HG03469 (cell line): ENCODE data around the gene LRP1B.

ENCODE experiments used
- ATAC-seq: cut with Tn5 transposase; IDR thresholded peaks from one replicate; pipeline ENCODE4 v1.9.1; 2021; ENCODE audit warnings: mild to moderate bottlenecking, moderate library complexity, moderate number of reproducible peaks; ENCODE audit not compliant: unreplicated experiment

LRP1B gene

DNA sequence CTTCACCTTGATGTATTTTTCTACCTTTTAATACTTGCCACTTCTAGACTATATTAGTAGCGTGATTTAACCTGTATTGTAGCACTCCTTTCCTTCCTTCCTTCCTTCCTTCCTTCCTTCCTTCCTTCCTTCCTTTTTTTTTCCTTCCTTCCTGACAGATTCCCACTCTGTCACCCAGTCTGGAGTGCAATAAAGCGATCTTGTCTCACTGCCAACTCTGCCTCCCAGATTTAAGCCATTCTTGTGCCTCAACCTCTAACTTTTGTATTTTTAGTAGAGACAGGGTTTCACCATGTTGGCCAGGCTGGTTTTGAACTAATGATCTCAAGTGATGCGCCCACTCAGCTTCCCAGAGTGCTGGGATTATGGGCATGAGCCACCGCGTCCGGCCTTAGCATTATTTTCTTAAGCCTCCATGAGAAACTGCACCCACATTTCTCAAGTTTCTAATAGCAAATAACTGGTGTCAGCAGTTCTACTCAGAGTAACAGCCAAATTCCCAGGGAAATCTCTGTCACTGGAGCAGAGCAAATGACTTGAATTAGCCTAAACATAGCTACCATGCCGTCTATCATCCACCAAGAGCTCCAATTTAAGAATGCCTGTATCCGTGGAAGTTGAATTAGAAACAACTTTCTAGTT lies 529.2 kb downstream of the LRP1B start:
- ATAC-seq: no peak

DNA sequence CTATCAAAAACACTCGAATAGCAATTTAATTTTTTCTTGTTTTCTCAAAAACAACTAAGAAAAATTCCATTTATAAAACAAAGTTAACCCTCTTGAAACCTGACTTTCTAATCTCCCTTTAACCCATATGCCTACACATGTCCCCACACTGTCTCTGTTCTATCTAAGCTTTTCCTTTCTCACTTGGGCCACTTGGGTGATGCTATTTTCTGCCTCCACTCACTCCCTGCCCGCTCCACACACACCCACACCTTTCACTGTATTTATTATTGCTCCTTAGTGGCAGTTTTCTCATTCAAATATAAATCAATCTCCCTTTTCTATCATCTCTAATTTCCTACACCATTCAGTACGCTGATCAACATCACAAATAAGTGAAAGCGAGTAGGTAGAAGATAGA lies 531.1 kb downstream of the LRP1B start:
- no peak for ATAC-seq

DNA sequence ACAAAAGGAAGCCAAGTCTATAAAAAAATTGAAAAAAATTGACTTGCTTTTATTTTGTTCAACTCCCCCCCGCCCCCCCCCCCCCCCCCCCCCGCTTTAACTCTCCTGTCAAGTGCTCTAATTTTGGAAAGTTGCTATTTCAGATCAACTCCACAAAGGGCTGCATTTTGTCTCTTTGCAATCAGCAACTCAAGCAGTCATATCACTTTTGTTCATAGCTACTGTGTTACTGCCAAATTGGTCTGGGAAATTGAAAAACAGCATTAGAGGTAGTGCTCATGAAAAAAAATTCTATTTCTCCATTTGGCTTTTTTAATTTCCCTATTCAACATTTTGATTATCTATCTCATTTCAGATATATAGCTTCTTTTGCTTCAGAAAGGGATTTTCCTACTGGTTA lies 531.8 kb downstream of the LRP1B start:
- no peak for ATAC-seq

DNA sequence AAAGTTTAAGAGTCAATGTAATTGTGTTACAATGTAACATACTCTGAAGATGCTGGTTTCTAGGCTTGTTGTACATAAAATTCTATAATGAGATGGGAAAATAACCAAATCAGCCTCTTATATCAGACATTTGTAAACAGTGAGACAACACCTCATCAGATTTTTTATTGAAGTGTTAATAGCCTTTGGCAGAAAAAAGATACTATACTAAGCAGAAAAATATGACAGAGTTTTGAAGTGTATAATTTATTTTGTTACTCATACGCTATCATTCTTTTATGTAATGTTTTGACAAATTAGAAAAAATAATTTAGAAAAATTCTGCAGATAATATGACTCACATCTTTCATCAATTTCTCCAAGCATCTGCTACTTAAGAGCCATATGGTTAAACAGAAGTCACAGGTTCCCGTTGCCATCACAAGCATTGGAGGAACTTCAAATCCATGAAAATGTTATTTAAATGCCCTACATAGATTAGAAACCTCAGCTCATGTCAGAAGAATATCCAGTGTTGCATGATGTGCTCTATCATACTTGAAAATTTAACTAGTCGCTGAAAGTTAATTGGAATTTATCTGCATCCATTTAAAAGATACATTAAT lies 535.4 kb downstream of the LRP1B start:
- ATAC-seq: no peak

DNA sequence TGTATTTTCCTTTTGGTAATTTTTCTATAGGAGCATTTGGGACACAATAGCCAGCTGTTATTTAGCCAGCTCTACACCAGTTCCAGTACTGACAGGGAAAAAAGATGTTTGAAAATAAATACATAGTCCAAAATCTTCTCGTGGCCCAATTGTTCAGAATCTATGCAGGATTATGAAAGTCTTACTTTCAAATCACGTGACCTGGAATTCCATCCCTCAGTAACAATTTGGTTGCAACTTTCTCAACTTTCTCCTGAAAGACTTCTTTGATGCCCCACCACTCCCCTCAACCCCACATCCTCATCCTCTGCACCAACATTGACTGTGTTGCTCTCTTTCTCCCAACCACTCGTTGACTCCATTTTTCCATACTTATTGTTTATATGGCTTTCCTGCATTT lies 539.0 kb downstream of the LRP1B start:
- ATAC-seq: no peak

DNA sequence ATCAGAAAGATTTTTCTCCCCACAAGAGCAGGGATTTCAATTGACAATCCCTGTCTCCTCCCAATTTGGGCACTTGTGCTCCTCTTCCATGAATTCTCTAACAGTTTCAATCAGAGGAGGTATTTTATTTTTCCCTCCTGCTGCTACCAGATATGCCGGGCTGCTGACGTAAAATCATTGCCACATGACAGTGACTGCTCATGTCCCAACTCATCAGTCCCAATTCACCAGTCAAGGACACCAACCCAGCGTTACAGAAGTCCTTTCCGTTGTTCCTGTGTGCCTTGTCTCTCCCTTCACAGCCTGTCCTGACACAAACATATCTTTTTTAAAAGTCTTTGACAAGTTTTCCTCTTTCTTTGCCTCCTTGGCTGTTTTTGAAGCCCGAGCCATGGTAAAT lies 540.2 kb downstream of the LRP1B start:
- ATAC-seq: no peak

DNA sequence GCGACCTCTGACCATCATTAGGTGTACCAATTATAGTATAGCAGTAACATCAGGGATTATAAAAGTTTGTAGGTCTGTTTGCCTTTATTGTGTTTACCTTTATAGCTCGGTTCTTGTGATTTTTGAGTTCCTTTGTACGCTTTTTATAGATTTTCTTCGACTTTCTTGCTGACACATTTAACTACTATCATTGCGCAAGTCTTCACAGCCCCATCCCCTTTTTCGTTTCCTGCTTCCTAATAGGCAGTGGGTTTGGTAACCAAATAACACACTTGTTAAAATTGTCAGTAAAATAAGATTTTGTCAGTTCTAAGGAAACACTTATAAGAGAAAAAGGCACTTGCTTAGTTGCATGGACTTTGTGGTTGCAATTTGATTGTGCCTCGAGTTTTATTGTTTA lies 541.5 kb downstream of the LRP1B start:
- ATAC-seq: no peak

DNA sequence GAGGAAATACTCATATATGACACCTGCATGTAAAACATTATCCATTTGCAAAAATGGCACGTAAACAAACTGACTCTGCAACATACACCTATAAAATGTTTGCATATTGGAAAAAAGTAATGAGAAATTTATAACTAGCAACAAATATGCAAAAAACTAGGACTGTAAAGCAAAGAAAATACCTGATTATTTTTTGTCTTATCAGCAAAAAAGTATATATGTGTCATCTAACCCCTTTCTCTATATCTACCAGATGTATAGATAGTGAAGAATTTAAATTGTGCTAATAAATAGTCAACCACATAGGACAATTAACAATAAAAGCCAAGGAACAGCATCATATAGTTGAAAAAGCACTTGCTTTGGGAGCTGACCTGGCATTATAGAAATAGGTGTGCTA lies 543.8 kb downstream of the LRP1B start:
- ATAC-seq: no peak

DNA sequence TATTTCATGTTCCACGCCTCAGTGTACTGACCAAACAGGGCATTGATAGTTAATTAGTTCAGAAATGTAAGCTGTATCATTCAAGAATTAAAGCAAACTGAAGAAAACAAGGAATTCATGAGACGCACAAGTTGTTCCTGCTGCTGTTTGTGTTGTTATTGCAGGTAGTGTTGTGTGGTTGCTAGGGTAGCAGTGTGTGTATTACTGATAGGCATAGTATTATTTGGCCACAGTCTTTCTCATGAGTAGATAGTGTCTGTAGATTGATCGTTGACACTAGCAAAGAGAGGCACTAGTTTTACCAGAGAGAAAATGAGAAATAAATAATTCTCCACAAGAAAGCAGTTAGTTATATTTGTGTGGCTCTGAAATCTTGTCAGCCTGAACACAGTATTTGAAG lies 548.6 kb downstream of the LRP1B start:
- ATAC-seq: no peak

DNA sequence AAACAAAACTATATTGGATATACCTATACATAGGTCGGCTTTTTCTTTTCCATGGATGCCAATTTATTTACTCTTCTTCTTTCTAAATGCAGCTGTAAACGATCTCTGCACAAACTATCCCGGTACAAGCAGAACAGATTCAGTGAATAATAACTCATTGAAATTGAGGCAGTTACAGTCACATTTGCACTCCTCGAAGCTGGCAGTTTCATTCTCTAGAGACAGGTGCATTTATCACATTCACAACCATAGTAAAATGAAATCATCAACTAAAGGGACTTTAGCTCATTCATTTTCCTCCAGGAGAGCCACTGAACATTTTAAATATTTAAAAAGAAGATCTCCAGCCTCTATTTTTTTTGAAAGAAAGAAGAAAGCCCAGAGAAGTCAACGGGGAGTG lies 551.7 kb downstream of the LRP1B start:
- ATAC-seq: no peak

DNA sequence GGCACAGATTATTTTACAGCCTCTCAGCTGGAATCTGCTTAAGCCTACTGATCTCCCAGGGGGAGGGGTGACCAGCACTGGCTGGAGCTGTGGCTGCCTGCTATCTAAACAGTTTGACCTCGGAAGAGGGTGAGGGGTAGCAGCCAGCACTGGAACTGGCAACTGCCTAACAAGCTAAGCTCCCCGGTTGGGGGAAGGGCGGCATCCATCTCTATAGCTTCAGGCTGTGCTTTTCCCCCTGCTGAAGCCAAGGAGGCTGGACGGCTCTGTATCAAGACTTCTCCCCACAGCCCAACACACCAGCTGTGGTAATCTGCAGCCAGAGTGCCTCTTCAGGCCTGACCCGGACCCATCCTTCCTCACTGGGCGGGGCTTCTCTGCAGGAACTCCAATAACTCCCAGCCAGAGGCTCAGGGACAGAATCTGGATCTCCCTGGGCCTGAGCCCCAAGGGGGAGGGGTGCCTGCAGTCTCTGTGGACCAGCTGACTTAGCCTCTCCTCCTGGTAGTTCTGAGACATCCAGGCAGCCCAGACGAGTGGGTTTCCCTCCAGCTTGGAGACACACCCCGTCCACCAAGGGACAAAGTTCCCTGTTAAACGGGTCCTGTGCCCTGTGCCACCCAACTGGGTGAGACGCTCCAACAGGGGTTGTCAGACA lies 560.2 kb downstream of the LRP1B start:
- no peak for ATAC-seq

DNA sequence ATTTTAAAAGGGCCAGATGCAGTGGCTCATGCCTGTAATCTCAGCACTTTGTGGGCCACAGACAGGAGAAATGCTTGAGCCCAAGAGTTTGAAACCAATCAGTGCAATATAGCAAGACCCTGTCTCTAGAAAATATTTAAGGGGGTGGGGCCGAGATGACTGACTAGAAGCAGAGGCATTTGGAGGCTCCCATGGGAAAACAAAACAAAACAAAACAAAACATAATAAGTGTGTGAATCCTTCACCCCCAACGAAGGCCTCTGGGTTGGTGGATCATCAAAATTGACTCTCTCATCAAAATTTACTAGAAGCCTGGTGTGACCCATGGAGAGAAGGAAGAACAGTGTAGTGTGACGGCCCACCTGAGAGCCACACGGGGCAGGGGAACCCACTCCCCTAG lies 560.9 kb downstream of the LRP1B start:
- ATAC-seq: no peak

DNA sequence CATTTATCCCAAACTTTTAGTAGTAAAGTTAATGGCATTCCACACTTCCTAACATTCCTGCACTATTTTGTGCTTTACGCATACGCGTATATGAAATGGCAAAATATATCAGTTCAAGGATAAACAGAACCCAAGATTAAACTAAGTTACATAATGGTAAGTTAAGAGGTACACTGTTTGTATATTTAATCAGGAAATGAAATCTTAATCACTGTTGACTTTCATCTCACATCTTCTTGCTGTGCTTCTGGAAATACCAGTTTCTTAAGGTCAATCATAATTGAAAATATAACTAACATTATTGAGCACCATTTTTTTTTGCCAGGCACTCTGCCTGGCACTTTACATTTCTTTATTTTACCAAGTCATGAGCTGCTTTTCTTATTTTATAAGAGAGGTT lies 565.2 kb downstream of the LRP1B start:
- no peak for ATAC-seq

DNA sequence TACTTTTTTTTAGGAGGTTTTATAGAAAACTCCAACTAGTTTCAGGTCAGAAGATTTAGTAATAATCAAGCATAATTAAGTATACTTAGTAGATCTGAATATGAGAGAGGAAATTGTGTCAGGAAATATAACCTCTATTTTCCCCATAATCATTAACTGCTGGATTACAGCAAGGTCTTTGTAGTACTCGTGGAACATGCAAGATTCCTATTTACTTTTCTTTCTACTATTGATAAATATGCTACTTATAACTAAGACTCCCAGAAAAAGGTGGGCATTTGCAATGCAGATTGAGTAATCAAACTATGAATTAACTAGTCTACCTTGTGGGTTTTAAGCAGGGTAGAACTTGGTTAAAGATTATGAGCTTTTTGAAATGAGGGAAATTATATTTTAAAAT lies 570.1 kb downstream of the LRP1B start:
- no peak for ATAC-seq

DNA sequence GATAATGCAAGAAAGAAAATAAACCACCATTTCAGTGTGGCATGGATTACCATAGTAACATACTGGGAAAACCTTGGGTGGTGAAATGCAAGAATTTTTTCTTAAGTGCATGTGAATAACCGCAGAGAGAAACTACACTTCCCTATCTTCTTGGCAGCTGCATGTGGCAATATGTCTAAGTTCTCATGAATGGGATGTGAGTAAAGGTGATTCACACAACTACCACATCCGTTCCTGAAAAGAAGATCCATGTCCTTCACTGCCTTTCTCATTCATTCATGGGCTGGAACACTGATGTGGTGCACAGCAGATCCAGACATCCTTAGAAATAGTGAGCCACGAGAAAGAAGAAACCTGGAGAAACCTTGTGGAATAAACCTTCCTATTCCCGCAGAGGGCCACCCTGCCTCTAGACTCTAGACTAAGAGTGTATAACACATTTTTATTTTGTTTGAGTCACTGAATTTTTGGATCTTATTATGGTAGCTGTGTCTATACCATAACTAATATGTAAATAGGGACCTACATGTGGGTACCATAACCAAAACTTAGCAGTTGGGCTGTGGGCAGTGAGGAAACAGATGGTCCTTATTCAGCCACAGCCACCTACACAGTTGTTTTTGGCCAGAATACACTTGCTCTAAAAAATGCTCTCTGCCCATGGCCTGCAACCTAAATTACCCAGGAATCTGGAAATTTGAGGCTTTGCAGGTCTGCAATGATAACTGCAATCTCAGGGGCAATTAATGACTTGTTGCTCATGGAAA lies 573.3 kb downstream of the LRP1B start:
- peak; percentile 43 for ATAC-seq

DNA sequence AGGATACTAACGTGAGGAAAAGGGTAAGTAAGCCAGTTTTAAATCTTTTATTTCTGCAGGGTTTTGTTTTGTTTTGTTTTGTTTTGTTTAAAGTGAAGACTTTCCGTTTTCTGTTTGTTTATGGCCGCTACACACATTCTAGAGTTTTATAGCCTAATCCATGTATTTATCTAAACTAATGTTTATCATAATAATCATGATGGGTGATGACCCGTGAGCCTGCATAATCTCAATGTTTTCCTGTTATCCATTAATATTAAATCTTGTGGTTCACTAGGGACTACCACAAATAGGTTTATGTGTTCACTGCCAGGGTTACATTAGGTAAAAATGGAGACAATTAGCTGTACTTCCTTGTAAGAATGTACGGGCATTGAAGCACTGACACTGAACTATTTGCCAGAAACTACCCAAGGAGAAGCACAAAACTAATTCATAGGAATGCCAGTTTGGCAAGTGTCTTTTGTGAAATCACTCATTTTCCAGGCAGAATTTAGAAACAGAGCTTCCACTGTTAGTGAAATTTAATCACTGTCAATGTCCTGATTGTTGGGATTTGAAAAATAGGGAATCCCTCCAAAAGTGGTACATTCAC lies 574.8 kb downstream of the LRP1B start:
- ATAC-seq: no peak

DNA sequence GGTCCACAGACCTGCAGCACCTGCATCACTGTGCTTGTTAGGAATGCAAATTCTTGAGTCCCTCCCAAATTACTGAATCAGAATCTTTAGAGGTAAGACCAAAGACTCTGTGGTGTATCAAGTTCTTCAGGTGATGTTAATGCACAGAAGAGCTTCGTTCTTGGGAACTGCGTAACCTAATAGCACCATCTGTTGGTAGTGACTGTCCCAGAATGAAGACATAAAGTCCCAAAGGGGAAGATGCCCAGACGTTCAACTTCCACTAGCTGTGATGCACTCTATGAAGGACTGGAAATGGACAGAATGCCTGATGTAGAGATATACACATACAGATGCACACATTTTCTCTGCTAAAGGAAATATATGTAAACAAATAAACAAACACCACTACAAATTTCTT lies 576.0 kb downstream of the LRP1B start:
- peak; percentile 55 for ATAC-seq

DNA sequence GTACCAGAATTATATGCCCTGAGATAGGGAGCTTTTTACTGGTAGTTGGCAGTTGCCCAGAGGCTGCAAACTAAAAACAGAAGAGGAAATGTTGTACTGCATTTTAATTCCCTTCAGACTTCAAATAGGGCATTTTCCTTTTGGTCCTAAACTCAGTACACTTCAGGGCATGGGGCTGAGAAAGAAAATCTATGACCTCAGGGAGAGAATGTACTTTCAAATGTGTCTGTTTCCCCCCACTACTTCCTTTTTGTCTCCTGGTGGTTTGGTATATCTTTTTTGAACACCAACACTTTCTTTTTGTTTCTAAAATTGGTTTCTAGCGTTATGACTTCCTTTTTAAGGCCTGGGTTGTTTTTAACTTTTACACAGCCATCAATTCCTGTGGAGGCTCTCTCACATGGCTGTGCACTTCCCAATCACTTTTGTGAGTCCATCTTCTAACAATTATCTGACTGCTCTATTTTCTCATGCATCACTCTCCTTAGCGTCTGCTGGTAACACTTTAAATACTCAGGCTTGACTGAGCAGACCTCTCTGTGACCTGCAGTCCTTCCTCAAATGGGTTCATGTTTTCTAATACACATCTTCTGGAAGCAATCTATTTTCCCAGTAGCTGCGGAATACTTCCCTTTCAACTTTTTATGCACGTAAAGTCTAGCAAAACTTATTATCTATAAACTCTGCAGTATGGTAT lies 596.0 kb downstream of the LRP1B start:
- ATAC-seq: peak; percentile 74

DNA sequence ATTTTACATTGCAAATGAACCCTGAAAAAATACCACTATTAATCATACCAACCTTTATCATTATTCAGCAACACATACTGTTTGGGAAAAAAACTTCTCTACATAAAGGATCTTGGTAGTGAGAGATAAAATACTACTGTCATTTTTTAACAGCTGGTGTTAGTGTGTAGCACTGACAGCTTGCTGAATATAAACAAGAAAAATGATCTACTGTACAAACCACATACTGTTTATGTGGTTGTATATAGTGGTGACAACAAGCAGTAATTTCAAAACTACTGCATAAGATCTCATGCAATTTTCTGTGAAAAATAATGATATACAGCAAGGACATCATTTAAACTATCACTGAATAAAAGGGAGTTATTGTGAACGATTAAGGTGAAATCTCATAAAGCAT lies 601.2 kb downstream of the LRP1B start:
- ATAC-seq: no peak

DNA sequence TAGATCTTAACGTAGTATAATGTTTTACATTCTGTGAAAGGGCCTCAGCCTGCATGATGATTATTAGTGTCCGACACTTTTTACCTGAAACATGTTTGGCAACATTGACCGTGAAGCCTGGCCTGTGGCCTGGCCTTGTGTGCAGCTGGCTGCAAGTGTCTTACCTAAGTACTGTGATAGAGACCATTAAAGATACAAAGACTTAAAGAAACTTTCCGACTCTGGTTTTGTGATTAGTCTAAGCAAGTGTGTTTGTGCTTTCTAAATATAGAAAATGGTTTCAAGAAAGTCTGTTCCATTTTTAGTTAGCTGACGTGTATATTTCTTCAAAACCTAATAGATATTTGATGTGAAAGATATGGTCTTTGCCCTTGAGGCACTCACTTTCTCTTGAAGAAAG lies 601.8 kb downstream of the LRP1B start:
- peak; percentile 54 for ATAC-seq

DNA sequence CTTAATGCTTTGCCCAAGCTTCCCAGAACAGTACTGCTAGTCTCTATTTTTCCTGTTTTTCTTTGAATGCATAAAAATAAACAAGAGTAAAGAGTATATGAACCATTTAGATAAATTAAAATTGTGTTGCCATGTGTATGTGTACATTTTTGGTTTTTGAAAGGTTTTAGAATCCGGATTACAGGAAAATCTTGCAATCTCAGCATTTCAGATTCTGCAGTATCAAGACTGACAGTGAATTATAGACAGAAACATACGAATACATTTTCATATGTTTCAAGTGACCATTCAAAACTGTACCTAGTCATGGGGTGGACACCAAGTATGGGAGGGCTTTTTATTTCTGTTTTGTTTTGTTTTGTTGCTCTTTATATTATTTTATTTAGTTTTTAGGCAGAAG lies 604.1 kb downstream of the LRP1B start:
- ATAC-seq: no peak
